Left lung (tissue), 10 donors: ENCODE measurements around the gene MRC2. TPM values are rescaled to one million over a fixed set of nuclear protein-coding genes. Genes with fewer than 3 reads are reported as not detected.
A peak's percentile ranks its signal among the peaks of the same experiment; 100 is the strongest.

Experiments
- ATAC-seq: fragments of 200-7000 bp; cut with Tn5 transposase; one replicate; pipeline ENCODE4 v1.9.1; 2020; ENCODE audit warnings: moderate library complexity
- DNase-seq, 4 donors: peaks; one replicate each; pipeline ENCODE4 v3.0.0-alpha.2; 2013 to 2020
- H3K27ac ChIP-seq, 2 donors: fragments of 200-600 bp; sonication (generic) in 1 of 2; one replicate each; pipeline versions ENCODE4 v1.5.0 to v1.8.0; 2020 to 2021
- H3K27me3 ChIP-seq, 2 donors: fragments of 200-600 bp; sonication (generic) in 1 of 2; one replicate each; pipeline versions ENCODE4 v1.5.0 to v1.8.0; 2020 to 2021
- H3K36me3 ChIP-seq, 2 donors: fragments of 200-600 bp; sonication (generic) in 1 of 2; one replicate each; pipeline versions ENCODE4 v1.5.0 to v1.8.0; 2020 to 2021
- H3K4me1 ChIP-seq, 2 donors: fragments of 200-600 bp; one replicate each; pipeline ENCODE4 v1.8.0; 2021
- H3K4me3 ChIP-seq, 2 donors: fragments of 200-600 bp; sonication (generic) in 1 of 2; one replicate each; pipeline versions ENCODE4 v1.5.0 to v1.8.0; 2020 to 2021; ENCODE audit warnings: mild to moderate bottlenecking in 1 of 2
- H3K9me3 ChIP-seq, 2 donors: fragments of 200-600 bp; sonication (generic) in 1 of 2; one replicate each; pipeline versions ENCODE4 v1.5.0 to v1.8.0; 2020 to 2021
- intact Hi-C, 2 donors: fragments of 100-400 bp; cut with DNase I; formaldehyde crosslinking; loops; one replicate each; pipeline versions ENCODE4 v1.11.2 to v1.14.2; 2022
- polyA plus RNA-seq, 6 donors: library from polyadenylated mRNA; unstranded; fragments of 120-200 nt; gene quantifications; one replicate each; pipeline ENCODE4 v1.2.1, GENCODE V29; 2013; ENCODE audit not compliant: insufficient read length in 6 of 6
- total RNA-seq, 2 donors: library from RNA; stranded (reverse); fragmentation: NEBNext Ultra II Directional; extraction: Animal tissue kit (Norgen Biotek cat#: 25700); gene quantifications; one replicate each; pipeline ENCODE4 v1.2.1, GENCODE V29; 2021
- TF ChIP-seq, protein P1 (sequence below), 2 donors: fragments of 200-600 bp; sonication (generic) in 1 of 2; IDR thresholded peaks; one replicate each; pipeline versions ENCODE4 v1.5.0 to v1.8.0; 2021; ENCODE audit warnings: antibody characterized with exemption in 2 of 2
- donor health status: DM: no; HTN: yes; CAD: no.
- donor health status: DM: no; HTN: no; CAD: no.

The MRC2 gene
- total and polyA plus RNA-seq, 8 donors: 84.5 to 151 (median 101) TPM

DNA sequence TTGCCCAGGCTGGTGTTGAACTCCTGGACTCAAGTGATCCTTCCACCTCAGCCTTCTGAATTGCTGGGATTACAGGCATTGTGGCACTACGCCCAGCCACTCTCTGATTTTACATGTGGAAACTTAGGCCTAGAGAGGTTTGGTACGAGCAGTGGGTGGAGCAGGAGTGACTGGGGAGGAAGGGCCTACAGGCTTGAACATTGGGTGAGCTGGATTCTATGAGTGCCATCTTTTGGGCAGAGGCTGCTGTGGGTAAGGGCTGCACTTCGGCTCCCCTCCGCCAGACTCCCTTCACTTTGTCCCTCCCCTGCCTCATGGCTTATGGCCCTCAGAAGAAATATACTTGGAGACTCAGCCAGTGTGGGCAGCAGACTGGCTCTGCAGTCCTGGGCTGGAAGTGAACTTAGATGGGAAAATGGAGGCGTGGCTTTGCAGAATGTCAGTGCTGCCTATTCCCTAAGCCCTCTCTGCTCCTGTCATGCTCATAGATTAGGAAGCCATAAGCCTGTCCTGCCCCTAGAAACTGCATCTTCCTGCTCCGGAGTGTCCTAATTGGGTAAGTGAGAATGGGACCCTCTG lies 9.5 kb upstream of the MRC2 start:
- no peaks in the 10 kb centered on the region for H3K27me3 ChIP-seq
- no peak overlapping the region for H3K27ac ChIP-seq
- peak; percentile 46 for ATAC-seq
- intact Hi-C loops: no loop called here
- H3K4me1 ChIP-seq: no peaks in the 10 kb centered on the region
- H3K4me3 ChIP-seq: no peak overlapping the region
- TF ChIP-seq, protein P1, sequence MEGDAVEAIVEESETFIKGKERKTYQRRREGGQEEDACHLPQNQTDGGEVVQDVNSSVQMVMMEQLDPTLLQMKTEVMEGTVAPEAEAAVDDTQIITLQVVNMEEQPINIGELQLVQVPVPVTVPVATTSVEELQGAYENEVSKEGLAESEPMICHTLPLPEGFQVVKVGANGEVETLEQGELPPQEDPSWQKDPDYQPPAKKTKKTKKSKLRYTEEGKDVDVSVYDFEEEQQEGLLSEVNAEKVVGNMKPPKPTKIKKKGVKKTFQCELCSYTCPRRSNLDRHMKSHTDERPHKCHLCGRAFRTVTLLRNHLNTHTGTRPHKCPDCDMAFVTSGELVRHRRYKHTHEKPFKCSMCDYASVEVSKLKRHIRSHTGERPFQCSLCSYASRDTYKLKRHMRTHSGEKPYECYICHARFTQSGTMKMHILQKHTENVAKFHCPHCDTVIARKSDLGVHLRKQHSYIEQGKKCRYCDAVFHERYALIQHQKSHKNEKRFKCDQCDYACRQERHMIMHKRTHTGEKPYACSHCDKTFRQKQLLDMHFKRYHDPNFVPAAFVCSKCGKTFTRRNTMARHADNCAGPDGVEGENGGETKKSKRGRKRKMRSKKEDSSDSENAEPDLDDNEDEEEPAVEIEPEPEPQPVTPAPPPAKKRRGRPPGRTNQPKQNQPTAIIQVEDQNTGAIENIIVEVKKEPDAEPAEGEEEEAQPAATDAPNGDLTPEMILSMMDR (IDR thresholded peaks at IDR 0.05): no peak
- DNase-seq: peak in 1 of 4 donors; percentile 21
- no peaks in the 10 kb centered on the region for H3K9me3 ChIP-seq
- H3K36me3 ChIP-seq: peaks cover 0 to 42% of the 10 kb centered on the region in 2 donors

DNA sequence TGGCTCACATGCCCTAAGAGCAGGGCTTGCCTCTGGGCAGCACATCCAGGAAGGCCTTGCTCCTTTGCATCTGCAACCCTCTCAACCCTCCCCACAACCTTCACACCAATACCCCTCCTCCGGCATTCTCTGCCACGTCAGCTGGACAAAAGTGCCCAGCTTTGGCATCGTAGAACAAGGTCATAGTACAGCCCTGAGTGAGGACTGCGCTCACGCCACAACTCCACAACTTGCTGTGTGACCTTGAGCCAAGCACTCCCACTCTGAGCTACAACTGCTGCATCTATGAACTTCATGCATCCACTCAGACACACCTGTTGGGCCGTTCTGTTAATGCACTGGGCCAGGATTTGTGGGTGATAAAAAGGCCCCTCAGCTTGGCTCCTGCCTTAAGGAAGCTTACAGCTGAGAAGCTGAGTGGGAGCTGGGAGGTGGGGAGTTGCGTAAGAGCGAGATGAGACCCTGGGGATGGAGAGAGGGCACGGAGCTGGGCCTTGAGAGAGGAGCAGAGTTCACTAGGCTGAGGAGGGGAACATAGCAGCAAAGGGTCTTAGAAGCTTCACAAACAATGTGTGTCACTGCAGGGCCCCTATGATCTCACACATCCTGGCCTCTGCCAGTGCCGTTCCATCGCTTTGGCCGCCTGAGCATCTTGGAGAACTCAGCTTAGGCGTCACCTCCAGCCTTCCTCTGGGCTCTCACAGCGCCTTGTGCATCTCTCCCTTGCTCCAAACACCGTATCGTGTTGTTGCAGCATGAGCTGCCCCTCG lies 8.6 kb upstream of the MRC2 start:
- Histone ChIP-seq H3K4me1 (no peaks in the 10 kb centered on the region), H3K27me3 (no peaks in the 10 kb centered on the region), H3K9me3 (no peaks in the 10 kb centered on the region), H3K4me3 (no peak overlapping the region), H3K36me3 (peaks cover 0 to 34% of the 10 kb centered on the region in 2 donors), H3K27ac (no peak overlapping the region)
- intact Hi-C loops: no loop called here
- no peak for DNase-seq
- no peak for ATAC-seq
- TF ChIP-seq, protein P1 (IDR thresholded peaks at IDR 0.05): no peak

DNA sequence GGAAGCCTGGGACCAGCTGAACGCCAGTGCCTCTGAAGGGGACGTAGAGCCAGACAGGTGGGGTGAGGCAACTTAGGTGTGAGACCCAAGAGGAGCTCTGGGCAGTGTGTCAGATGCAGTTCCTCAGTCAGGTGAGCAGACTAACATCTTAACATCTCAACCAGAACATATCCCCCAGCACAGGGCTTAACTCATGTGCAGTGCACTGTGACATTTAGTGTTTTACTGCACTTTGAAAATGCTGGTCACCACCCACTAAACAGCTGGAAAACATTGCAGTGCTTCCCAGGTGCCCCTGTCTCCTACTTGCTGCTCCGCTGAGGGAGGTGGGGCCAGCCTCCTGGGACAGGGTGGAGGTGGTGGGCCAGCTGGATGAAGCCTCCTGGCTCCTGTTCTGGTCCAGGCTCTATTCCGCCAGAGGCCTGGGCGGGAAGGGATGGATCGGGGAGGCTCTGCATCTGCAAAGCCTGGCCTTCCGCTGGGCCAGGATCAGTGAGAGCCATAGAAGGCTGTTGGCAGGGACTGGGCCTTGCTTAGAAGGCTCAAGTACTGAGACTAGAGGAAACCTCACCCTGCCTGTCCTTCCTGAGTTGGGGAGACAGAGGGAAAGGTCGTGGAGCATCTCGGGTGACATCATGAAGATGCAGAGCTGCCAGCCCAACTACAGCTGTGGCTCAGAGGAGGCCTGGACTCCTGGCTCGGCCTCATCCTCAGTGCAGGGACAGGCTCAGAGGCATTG lies 7.9 kb upstream of the MRC2 start:
- no peak overlapping the region for H3K4me3 ChIP-seq
- no peaks in the 10 kb centered on the region for H3K9me3 ChIP-seq
- no peaks in the 10 kb centered on the region for H3K27me3 ChIP-seq
- H3K4me1 ChIP-seq: no peaks in the 10 kb centered on the region
- peak in 1 of 4 donors; percentile 73 for DNase-seq
- H3K27ac ChIP-seq: no peak overlapping the region
- intact Hi-C loops: no loop called here
- TF ChIP-seq, protein P1 (IDR thresholded peaks at IDR 0.05): no peak
- H3K36me3 ChIP-seq: peaks cover 0 to 26% of the 10 kb centered on the region in 2 donors
- ATAC-seq: no peak

DNA sequence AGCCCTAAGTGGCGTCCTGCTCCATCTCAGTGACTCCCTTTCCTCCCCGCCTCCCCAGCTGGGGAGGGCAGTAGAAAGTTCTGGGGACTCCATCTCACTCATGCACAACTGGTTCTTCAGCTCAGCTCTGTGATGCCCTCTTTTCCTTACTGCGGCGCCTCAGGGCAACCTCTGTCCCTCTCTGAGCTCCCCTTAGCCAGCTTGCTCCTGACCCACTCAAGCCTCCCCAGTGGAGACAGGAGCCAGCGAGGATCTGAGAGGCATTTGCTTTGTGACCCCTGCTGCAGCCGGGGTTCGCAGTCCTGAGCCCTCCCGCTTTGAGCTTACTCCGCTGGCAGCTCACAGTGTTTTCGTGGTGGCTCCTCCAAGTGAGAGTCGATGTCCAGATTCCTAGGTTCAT lies 6.2 kb upstream of the MRC2 start:
- TF ChIP-seq, protein P1 (IDR thresholded peaks at IDR 0.05): no peak
- peaks cover 0 to 10% of the 10 kb centered on the region in 2 donors for H3K36me3 ChIP-seq
- intact Hi-C loops: no loop called here
- H3K27ac ChIP-seq: no peak overlapping the region
- ATAC-seq (no peak), DNase-seq (no peak)
- H3K27me3 ChIP-seq: no peaks in the 10 kb centered on the region
- no peaks in the 10 kb centered on the region for H3K9me3 ChIP-seq
- H3K4me3 ChIP-seq: no peak overlapping the region
- H3K4me1 ChIP-seq: peaks cover 0 to 9% of the 10 kb centered on the region in 2 donors
